Stomach (tissue), 9 donors: ENCODE results near the gene LAD1. TPM values are rescaled to one million over a fixed set of nuclear protein-coding genes. Genes with fewer than 3 reads are reported as not detected.

Experiments used
- DNase-seq, 2 donors: peaks; one replicate each; pipeline versions ENCODE4 v3.0.0 to v3.0.0-alpha.2; 2013 to 2019
- H3K27ac ChIP-seq, 5 donors: fragments of 200-600 bp in 4 of 5; sonication (generic) in 4 of 5; one replicate each; pipeline ENCODE4 v1.5.1; 2013 to 2019; ENCODE audit warnings: mild to moderate bottlenecking in 1 of 5, moderate library complexity in 1 of 5
- H3K27me3 ChIP-seq, 3 donors: fragments of 200-600 bp; sonication (generic); one replicate each; pipeline ENCODE4 v1.5.1; 2017 to 2019; ENCODE audit warnings: mixed run types in 1 of 3
- H3K36me3 ChIP-seq, 4 donors: fragments of 200-600 bp; sonication (generic); 1 replicate in 3 of 4; 2 replicates in 1 of 4; pipeline ENCODE4 v1.5.1; 2016 to 2019
- H3K4me1 ChIP-seq, 4 donors: fragments of 200-600 bp; sonication (generic); one replicate each; pipeline ENCODE4 v1.5.1; 2016 to 2019
- H3K4me3 ChIP-seq, 4 donors: fragments of 200-600 bp; sonication (generic) in 3 of 4; one replicate each; pipeline ENCODE4 v1.5.1; 2016 to 2019; ENCODE audit warnings: mild to moderate bottlenecking in 1 of 4
- H3K9me3 ChIP-seq, 4 donors: fragments of 200-600 bp; sonication (generic); one replicate each; pipeline ENCODE4 v1.5.1; 2016 to 2019
- CTCF ChIP-seq, 7 experiments: fragments of 450-650 bp in 4 of 7; fragments of 200-600 bp in 3 of 7; sonication (generic) in 3 of 7; IDR thresholded peaks; one replicate each; pipeline ENCODE4 v1.5.1; 2016 to 2019; ENCODE audit warnings: antibody characterized with exemption in 7 of 7, control low read depth in 2 of 7, mild to moderate bottlenecking in 1 of 7
- EP300 ChIP-seq: sonication (generic); formaldehyde crosslinking; IDR thresholded peaks from one replicate; pipeline ENCODE4 v1.6.1; 2017; ENCODE audit warnings: antibody characterized with exemption
- POLR2A ChIP-seq, 4 donors: fragments of 450-650 bp; IDR thresholded peaks; one replicate each; pipeline ENCODE4 v1.6.1; 2016; ENCODE audit warnings: antibody characterized with exemption in 4 of 4, control low read depth in 2 of 4, mild to moderate bottlenecking in 1 of 4, moderate library complexity in 1 of 4
- POLR2AphosphoS5 ChIP-seq, 3 donors: sonication (generic); formaldehyde crosslinking; IDR thresholded peaks; one replicate each; pipeline ENCODE4 v1.6.1; 2016; ENCODE audit warnings: antibody characterized with exemption in 3 of 3
- WGBS, 5 donors: extraction: QIAGEN DNeasy Blood & Tissue Kit in 3 of 5; methylation state at CpG; one replicate each; pipeline versions ENCODE4 v1.1.5 to v1.1.7; 2013 to 2018; 5-methylcytosine and 5-hydroxymethylcytosine counted together
- intact Hi-C: fragments of 100-400 bp; cut with DNase I; formaldehyde crosslinking; loops from one replicate; pipeline ENCODE4 v1.15.1; 2023; ENCODE audit warnings: low total_unique reads
- polyA plus RNA-seq, 3 donors: library from polyadenylated mRNA; stranded (reverse); fragments of 200-250 nt; gene quantifications; one replicate each; pipeline ENCODE4 v1.2.3, GENCODE V29; 2013
- total RNA-seq, 5 donors: library from RNA; depleted of rRNA; stranded (reverse); fragments of >200 nt; gene quantifications; one replicate each; pipeline versions ENCODE4 v1.1.0 to v1.2.3, GENCODE V29; 2014 to 2016
- donor health status: healthy with polysubstance abuse.
- donor health status: Bipolar disorder and iron deficiency.
- donor health status: healthy.

The LAD1 gene
- total and polyA plus RNA-seq, 8 donors, result 23.7 to 151 (median 50.9) TPM

DNA sequence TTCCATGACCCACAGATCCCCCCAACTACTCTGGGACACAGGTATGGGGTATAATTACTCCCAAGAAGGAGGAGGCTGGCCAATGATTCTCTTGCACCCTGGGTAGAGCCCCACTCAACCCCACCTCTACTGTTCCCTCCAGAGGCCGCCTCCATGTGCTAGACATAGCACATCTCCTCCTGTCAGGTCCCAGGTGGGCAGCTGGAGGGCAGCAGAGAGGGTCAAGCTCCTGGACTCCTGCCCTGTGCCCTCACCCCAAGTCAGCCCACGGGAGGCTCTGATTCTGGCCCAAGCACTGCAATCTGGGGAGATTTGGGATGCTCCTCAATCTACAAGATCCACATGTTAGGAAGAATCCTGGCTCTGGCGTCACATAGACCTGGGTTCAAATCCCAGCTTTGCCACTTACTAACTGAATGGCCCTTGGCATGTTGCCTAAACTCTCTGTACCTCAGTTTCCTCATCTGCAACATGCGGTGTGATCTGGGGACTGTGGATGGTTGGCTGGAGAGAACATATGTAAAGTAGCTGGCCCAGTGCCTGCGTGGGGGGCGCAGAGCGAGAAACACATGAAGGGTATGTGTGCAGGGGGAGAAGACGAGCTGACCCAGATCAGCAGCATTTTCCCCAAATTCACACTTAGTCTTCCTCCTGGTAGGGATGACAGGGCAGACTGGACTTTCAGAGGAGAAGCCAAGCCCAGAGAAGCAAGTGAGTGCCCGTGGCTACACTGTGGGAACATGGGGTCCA, 44.8 kb downstream of the LAD1 start:
- Histone ChIP-seq H3K36me3 (no peaks in the 10 kb centered on the region), H3K4me3 (no peak overlapping the region), H3K4me1 (no peaks in the 10 kb centered on the region), H3K9me3 (no peaks in the 10 kb centered on the region), H3K27me3 (peaks cover 0 to 45% (median 0%) of the 10 kb centered on the region in 3 donors), H3K27ac (no peak overlapping the region)
- intact Hi-C loops, result no loop called here
- DNase-seq, result no peak
- 87 to 95% (median 89%) methylated on average over 7 to 9 of the region's 9 CpGs for WGBS, 5 donors
- no peak for TF ChIP-seq POLR2AphosphoS5 (IDR thresholded peaks at IDR 0.05)
- TF ChIP-seq POLR2A (IDR thresholded peaks at IDR 0.05), result no peak
- TF ChIP-seq CTCF (IDR thresholded peaks at IDR 0.05), result no peak
- no peak for TF ChIP-seq EP300

- DNase-seq, result no peak
- H3K4me3 ChIP-seq, result no peak overlapping the region
- no peak for TF ChIP-seq EP300
- no peak for TF ChIP-seq POLR2AphosphoS5 (IDR thresholded peaks at IDR 0.05)
- no peak for TF ChIP-seq CTCF (IDR thresholded peaks at IDR 0.05)
- no peak for TF ChIP-seq POLR2A (IDR thresholded peaks at IDR 0.05)
- peaks cover 0 to 40% (median 0%) of the 10 kb centered on the region in 3 donors for H3K27me3 ChIP-seq
- WGBS, 5 donors, result 73 to 81% (median 78%) methylated on average over 11 to 13 of the region's 13 CpGs
- no peaks in the 10 kb centered on the region for H3K36me3 ChIP-seq
- H3K9me3 ChIP-seq, result no peaks in the 10 kb centered on the region
- no peak overlapping the region for H3K27ac ChIP-seq
- intact Hi-C loops, result no loop called here
- no peaks in the 10 kb centered on the region for H3K4me1 ChIP-seq
Observed at GRCh38 chr1:201353186-201353940, 45.8 kb downstream of the LAD1 start.

DNA sequence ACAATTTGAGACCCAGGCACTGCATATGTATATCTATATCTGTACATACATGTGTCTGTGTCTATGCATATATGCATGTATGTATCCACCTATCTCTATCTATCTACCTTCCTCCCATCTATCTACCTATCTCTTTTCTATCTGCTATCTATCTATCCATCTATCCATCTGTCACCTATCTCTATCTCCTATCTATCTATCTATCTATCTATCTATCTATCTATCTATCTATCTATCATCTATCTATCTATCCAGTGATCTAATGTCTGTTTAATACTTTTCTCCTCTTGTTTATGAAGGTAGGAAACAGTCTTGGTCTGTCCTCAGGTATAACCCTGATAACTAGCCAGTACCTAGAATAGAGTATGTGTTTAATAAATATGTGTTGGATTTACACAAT, 47.5 kb downstream of the LAD1 start:
- no peaks in the 10 kb centered on the region for H3K9me3 ChIP-seq
- intact Hi-C loops, result no loop called here
- H3K36me3 ChIP-seq, result no peaks in the 10 kb centered on the region
- peaks cover 0 to 46% (median 10%) of the 10 kb centered on the region in 3 donors for H3K27me3 ChIP-seq
- no peak for TF ChIP-seq CTCF (IDR thresholded peaks at IDR 0.05)
- no peak for TF ChIP-seq EP300
- TF ChIP-seq POLR2A (IDR thresholded peaks at IDR 0.05), result no peak
- no peak for TF ChIP-seq POLR2AphosphoS5 (IDR thresholded peaks at IDR 0.05)
- no peak overlapping the region for H3K4me3 ChIP-seq
- DNase-seq, result no peak
- no peak overlapping the region for H3K27ac ChIP-seq
- no peaks in the 10 kb centered on the region for H3K4me1 ChIP-seq

DNA sequence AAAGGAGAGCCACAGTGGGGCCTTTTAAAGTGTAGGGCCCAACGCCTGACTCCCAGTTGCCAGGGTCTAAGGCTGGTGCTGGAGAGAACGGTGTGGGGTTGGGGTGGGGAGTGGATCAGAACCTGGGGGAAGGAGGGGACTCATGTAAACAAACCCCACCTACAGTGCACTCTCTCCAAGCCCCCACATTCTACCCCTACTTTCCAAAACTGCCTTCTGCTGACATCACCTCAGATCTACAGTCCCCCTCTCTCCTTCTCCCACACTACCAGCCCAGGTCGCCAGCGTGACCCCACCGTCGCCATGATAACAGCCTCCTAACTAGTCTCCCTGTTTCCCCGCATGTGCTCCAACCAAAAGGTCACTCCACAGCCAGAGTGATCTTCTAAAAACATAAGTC, 48.2 kb downstream of the LAD1 start:
- H3K27me3 ChIP-seq, result peaks cover 0 to 43% (median 10%) of the 10 kb centered on the region in 3 donors
- H3K9me3 ChIP-seq, result no peaks in the 10 kb centered on the region
- no peaks in the 10 kb centered on the region for H3K4me1 ChIP-seq
- no peaks in the 10 kb centered on the region for H3K36me3 ChIP-seq
- H3K4me3 ChIP-seq, result no peak overlapping the region
- no peak for DNase-seq
- no peak overlapping the region for H3K27ac ChIP-seq
- TF ChIP-seq POLR2A (IDR thresholded peaks at IDR 0.05), result no peak
- TF ChIP-seq CTCF (IDR thresholded peaks at IDR 0.05), result no peak
- TF ChIP-seq POLR2AphosphoS5 (IDR thresholded peaks at IDR 0.05), result no peak
- no peak for TF ChIP-seq EP300
- 73 to 77% (median 76%) methylated on average over 7 of the region's 7 CpGs for WGBS, 5 donors
- intact Hi-C loops, result no loop called here
